Fibroblast of lung (primary cell): Measurements from ENCODE around the gene LRRC8E.

ENCODE experiments used
- CTCF ChIP-seq, 2 donors: IDR thresholded peaks in 1 of 2; conservative IDR thresholded peaks in 1 of 2; 1 replicate in 1 of 2; 2 replicates in 1 of 2; pipeline ENCODE4 v1.5.1; 2011 to 2012; ENCODE audit warnings: low read length in 2 of 2, control low read depth in 1 of 2, inconsistent platforms in 1 of 2, low read depth in 1 of 2, mild to moderate bottlenecking in 1 of 2
- EZH2 ChIP-seq: IDR thresholded peaks from 2 replicates; pipeline ENCODE4 v1.5.1; 2012; ENCODE audit warnings: low read length, control low read depth, mild to moderate bottlenecking; ENCODE audit errors: missing control alignments

- TF ChIP-seq CTCF (conservative IDR thresholded peaks at IDR 0.05 in 1 of 2, IDR thresholded peaks at IDR 0.05 in 1 of 2; ENCODE audit: low read depth in 1 of 2, low read length in 2 of 2) (no peak), EZH2 (no peak)
Measured at GRCh38 chr19:7912697-7913564, 24.6 kb downstream of the LRRC8E start.
